Vein endothelial cell (primary cell): ENCODE data around the gene OR2H1. TPM values are rescaled to one million over a fixed set of nuclear protein-coding genes. Genes with fewer than 3 reads are reported as not detected.

Experiments
- total RNA-seq: library from RNA; depleted of rRNA; stranded (reverse); fragments of >200 nt; gene quantifications from 2 replicates; pipeline ENCODE4 v1.2.3, GENCODE V29; 2012

The OR2H1 gene
- not detected in 2 replicates for total RNA-seq

GRCh38 chr6:29456971-29457370 is at the start of gene OR2H1, which contains the start of gene OR11A1:
Gene OR2H1 (plus strand): TSS chr6:29457155. CDS start chr6:29461770, 4,615 bp downstream.
Gene OR11A1 (minus strand): TSS chr6:29457071. CDS start chr6:29427641, 29,430 bp downstream.

GRCh38 chr6:29414588-29414987 is 42.4 kb upstream of the OR2H1 start, which contains the start of gene OR12D1:
Gene OR12D1 (plus strand): TSS chr6:29414928.

GRCh38 chr6:29439006-29439405 is 17.9 kb upstream of the OR2H1 start, which contains the start of gene OR10C1:
Gene OR10C1 (plus strand): TSS chr6:29439306. CDS start chr6:29440016, 710 bp downstream.

GRCh38 chr6:29487660-29488059 is 30.7 kb downstream of the OR2H1 start, which contains the start of gene MAS1L:
Gene MAS1L (minus strand): TSS chr6:29487956. CDS start chr6:29487902, 54 bp downstream.

Other genes starting within 250 kb of the OR2H1 start
- not detected in 2 replicates for gene OR14J1, start 155.5 kb upstream of the OR2H1 start, total RNA-seq
- gene OR5V1, start 88.3 kb upstream of the OR2H1 start, total RNA-seq, result not detected in 2 replicates
- gene OR12D3, start 81.9 kb upstream of the OR2H1 start, total RNA-seq, result not detected in 2 replicates
- gene OR12D2, start 61.5 kb upstream of the OR2H1 start, total RNA-seq, result not detected in 2 replicates
- gene OR12D1, start 42.2 kb upstream of the OR2H1 start, total RNA-seq, result not detected in 2 replicates
- not detected in 2 replicates for gene OR10C1, start 17.8 kb upstream of the OR2H1 start, total RNA-seq
- not detected in 2 replicates for gene OR11A1, start 84 bp upstream of the OR2H1 start, total RNA-seq
- gene MAS1L, start 30.8 kb downstream of the OR2H1 start, total RNA-seq, result not detected in 2 replicates
- gene UBD, start 102.6 kb downstream of the OR2H1 start, total RNA-seq, result 3.9 and 7.5 TPM in 2 replicates
- not detected in 2 replicates for gene OR2H2, start 128.0 kb downstream of the OR2H1 start, total RNA-seq
- 4.6 and 6.6 TPM in 2 replicates for gene GABBR1, start 176.0 kb downstream of the OR2H1 start, total RNA-seq
- not detected in 2 replicates for gene MOG, start 199.9 kb downstream of the OR2H1 start, total RNA-seq
- gene ZFP57, start 224.0 kb downstream of the OR2H1 start, total RNA-seq, result 0.10 TPM in 1 of 2 replicates, not detected in the other